ENCODE measurements around the gene ZNRF3.
A peak's percentile ranks its signal among the peaks of the same experiment; 100 is the strongest.
"Not testable (repeated sequence)": the region's sequence is repeated elsewhere in the genome, so short reads cannot be mapped to it uniquely, and the experiment has no call there.

The ZNRF3 gene

DNA sequence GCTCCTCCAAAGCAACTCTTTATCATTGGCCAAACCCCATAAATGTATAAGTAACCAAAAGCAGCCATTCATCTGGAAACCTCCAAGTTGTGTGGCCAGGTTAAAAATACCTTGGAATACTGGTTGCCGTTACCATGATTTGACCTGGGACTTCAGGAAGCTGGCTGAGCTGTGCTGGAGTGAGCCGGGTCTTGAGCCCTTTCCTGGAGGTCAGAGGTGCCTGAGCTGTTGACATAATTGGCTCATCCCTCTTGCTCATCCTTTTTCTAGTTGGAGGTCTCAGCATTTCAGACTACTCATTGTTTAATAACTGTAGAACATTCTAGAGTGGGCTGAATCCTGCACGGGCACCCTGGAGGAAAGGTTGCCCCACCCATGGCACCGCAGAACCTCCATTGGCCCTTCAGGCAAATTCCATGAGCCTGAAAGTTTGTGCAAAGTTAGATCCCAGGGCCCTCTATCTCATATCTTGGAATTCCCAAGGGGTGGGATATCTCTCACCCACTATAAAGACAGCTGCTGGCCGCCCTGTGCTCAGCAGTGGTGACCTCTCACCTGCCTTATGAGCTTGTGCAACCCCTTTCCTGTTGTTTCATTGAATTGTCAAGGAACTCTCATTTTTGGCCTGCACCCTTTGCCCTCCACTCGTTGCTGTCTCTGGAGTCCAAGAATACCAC, 101.2 kb downstream of the ZNRF3 start:
- no peak for DNase-seq (ENCODE audit: low read depth in 2 of 2)

DNA sequence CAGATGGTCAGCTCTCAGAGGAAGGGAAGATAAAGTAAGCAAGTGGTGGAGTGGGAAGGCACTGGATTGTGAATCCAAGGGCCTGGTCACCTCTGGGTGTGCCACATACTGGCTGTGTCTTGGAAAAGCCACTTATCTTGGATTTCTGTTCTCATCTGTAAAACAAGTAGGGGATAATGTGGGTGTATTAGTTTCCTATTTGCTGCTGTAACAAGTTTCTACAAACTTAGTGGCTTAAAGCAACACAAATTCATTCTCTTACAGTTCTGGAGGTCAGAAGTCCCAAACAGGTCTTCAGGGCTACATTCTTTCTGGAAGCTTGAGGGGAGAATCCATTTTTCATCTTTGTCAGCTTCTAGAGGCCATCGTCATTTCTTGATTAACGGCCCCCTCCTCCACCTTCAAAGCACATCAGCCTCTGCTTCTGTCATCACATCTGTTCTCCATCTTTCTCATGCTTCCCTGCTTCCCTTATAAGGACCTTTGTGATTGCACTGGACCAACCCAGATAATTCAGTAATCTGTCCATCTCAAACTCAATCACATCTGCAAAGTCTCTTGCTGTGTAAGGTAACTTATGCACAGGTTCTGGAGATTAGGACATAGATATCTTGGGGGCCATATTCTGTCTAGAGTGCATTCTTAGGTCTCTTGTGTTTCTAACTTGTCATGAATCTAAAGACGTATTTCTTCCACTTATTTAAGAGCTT, 102.4 kb downstream of the ZNRF3 start:
- no peak for DNase-seq (ENCODE audit: low read depth in 2 of 2)

DNA sequence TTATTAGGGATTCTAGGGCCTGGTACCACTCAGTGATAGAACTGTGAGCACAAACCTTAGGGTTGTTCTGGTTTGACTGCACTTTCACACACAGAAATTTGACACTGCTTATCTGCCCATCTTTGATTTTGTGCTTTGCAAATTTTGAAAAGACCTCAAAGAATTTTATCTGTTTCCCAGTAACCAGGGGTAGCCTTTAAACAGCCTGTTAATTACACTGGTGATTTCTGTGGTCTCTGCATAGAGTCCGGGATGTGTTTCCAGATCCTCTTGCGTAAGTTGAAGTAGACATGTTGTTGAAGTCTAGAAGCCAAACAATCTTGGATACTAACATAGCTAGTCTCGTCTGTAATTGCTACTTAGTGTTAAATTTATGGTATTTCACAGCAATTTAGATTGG, 103.0 kb downstream of the ZNRF3 start:
- no peak for DNase-seq (ENCODE audit: low read depth in 2 of 2)

DNA sequence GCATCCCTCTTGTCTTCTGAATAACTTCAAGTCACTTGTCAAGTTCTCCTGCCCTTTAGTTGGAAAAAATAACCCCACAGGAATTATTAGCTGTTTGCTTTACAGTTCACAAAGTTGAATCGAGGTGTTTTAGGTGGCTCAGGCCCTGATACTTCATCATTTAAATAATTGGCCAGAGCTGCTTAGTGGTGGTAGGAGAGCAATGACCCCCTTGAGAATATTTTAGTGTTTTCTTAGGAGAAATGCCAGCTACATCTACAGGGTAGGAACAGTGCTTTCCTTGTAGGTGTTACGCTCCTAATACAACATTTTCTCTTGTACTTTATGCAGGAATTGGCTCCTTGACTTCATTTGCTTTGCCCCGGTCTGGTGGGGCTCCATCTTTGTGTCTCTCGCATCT, 105.1 kb downstream of the ZNRF3 start:
- no peak for DNase-seq (ENCODE audit: low read depth in 2 of 2)

DNA sequence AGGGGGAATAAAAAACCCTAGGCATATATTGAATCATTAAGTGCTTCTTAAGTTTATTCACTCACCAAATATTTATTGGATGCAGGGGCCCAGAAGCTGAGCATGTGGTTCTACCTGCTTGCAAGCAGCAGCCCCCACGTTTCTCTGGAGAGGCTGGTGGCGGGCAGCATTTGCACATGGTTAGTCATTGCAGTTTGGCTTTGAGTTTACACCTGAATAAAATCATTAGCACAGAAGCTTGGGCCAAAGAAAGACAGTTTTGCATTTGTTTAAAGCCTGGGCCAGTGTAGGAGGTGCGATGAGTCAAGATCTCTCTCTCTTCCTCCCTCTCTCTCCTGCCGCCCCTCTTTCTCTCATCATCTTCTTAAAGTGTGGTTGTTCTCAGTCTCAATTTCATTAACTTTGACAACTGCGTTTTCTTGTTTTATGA, 105.7 kb downstream of the ZNRF3 start:
- DNase-seq (ENCODE audit: low read depth in 2 of 2): peak; percentile 26 to 38

DNA sequence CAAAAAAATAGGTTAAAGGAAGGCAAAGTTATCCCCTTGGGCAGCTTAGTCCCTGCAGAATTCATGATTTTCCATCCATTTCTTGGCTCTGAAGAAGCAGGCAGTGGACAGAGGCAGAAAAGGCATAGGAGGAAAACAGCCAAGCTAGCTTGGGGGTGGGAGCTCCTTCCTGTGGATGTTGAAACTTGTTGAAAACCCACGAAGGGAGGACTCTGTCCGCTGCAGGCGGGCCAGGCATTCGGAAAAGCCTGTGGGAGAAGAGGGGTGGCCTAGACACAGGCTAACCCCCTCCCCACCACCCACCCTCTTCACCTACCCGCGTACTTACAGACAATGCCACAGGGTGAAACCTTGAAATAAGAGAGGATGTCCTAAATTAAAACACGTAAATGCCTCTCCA, 106.1 kb downstream of the ZNRF3 start:
- DNase-seq (ENCODE audit: low read depth in 2 of 2): no peak

DNA sequence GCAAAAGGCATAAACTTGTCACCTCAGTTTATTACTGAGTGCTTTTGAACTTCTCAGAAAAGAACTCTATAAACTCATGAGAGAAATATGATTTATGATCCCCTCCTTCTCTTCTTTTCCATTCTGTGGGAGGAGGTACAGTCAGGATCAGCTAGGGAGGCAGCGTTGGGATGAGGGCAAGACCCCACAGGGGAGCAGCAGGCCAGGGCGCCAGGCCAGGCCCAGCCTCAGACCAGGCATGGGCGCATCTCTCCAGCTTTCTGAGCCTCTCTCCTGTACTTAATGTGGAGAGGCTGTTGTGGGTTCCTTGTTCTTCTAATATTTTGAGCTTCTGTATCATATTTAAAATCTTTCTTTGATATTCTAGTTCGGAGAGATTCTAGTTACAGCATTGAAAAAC, 106.5 kb downstream of the ZNRF3 start:
- no peak for DNase-seq (ENCODE audit: low read depth in 2 of 2)

DNA sequence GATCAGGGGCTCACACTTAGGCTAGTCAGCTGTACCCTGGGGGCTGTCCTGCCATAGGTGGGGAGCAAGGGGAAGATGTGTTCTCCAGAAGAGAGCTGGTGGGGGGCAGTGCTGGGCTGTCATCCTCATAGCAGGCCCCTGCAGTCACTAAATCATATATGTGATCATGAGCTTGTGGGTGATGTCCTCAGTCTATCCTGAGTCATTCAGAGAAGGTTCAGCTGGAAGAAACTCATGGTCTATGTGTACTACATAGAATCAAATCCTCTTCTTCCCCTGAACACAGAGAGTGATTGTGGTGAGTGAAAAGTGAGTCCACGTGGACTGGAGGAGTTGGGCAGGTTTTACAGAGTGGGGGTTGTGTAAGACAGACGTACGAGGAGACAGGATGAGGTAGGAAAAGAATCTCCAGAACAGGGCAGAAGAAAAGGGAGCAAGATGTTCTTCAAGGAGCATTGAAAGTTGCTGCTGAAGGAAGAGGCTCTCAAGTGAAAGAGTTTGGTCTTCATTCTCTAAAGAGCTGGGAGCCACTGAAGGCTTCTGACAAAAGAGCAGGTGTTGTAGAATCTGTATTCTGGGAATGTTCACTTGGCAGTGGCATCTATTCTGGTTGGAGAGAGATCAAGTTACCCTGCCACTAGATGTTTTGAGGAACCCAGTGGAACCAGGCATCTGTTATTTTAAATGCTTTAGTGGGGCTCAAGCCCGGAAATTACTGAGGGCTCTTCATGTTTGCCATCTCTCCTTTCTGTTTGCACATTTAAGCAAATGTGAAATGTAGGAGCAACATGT, 109.4 kb downstream of the ZNRF3 start:
- no peak for DNase-seq (ENCODE audit: low read depth in 2 of 2)

DNA sequence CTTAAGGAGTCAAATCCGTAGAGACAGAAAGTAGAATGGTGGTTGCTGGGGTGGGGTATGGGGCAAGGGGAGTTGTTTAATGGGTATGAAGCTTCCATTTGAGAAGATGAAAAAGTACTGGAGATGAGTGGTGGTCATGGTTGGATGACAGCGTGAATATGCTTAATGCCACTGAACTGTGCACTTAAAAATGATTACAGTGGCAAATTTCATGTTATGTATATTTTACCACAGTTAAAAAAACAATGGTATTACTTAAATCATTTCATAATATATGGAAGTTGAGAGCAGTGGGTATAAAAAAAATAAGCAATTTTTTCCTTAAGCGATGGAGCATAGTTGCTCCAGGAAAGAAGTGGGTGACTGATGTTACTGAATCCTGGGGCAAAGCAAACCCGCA, 111.2 kb downstream of the ZNRF3 start:
- DNase-seq (ENCODE audit: low read depth in 2 of 2): no peak

DNA sequence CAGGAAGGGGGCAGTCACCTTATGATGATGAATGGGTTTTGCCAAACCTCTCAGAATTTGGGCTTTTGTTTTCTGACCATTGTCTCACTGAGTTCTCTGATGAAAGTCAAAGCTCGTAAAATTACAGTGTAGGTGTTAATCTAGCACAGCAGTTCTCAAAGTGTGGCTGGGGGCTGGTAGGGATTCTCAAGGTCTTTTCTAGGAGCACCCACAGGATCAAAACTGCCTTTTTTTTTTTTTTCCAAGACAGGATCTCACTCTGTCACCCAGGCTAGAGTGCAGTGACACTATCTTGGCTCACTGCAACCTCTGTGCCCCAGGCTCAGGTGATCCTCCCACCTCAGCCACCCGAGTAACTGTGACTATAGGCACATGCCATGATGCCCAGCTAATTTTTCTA, 112.2 kb downstream of the ZNRF3 start:
- DNase-seq (ENCODE audit: low read depth in 2 of 2): no peak

DNA sequence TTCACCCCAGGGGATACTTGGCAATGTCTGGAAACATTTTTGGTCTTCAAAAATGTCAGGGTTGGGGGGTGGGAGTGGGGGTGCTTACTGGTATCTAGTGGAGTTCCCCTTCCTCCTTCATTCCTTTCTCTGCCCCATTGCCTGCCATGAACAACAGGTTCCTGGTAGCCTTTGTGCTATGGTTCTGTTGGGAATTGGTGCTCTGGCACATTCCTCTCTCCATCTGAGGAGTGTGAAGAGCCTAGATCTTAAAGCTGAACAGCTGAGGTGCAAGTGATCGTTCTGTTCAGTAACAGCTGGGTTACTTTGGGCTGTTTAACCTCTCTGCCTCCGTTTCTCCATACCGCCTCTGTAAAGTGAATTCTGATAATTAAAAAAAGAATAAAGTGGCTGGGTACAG, 114.0 kb downstream of the ZNRF3 start:
- no peak for DNase-seq (ENCODE audit: low read depth in 2 of 2)

DNA sequence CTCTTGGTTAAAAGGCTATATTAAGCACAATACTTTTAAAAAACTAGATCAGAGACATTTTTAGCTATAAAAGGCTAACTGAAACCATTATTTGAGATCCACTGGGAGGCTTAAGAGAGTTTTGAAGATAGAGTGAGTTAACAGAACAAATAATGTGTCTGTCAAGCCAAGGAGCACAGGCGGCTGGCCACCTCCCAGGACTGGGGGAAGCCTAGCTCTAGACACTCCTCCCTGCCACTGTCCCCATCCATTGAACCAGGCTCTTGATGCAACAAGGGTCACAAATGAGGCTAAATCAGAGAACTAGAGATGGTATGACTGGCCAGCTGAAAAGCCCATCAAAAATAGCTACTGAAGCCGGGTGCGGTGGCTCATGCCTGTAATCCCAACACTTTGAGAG, 115.3 kb downstream of the ZNRF3 start:
- no peak for DNase-seq (ENCODE audit: low read depth in 2 of 2)

DNA sequence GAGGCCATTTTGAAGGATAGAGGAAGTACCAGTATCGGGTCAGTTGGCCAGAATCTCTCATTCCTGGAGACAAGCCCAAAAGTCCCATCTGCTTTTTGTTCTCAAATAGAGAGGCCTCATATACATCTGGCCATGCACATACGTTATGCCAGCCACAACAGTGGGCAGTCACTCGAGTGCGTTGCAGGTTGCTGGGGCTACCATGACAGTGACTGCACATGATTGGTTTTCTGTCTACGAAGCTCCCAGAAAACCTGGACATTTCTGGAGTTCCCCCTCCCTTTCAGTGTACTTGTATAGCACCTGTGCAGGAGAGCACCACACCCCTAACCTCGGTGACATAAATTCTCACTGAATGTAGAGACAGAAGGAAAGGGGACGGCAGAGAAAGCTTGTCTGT, 116.1 kb downstream of the ZNRF3 start:
- no peak for DNase-seq (ENCODE audit: low read depth in 2 of 2)

DNA sequence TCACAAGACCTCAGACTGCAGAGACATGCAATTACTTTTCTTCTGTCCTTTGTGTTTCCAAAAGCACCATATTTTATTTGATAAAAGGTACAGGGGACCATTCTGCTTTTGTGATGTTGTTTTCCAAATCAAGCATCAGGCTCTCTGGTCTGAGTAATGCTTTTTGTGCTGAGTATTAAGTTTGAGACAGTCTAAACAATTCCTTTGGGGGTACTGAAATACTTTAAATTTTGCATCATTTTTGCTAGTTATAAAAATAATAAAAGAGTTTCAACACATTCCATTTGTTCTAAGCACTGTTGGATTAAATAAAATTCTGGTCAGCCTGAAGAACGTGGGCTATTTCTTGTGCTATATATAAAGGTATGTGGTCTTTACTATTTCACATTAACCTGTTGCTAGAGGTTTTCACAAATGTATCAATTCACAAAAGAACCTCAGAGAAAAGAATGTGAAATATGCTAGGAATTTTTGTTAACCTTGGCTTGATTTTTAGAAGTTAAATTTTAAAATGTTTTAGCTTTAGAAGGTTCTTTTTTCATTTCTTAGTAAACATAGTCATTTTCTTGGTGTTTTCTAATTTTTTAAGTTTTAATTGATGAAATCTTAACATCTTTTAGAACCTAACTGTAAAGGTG, 116.7 kb downstream of the ZNRF3 start:
- DNase-seq (ENCODE audit: low read depth in 2 of 2): no peak

DNA sequence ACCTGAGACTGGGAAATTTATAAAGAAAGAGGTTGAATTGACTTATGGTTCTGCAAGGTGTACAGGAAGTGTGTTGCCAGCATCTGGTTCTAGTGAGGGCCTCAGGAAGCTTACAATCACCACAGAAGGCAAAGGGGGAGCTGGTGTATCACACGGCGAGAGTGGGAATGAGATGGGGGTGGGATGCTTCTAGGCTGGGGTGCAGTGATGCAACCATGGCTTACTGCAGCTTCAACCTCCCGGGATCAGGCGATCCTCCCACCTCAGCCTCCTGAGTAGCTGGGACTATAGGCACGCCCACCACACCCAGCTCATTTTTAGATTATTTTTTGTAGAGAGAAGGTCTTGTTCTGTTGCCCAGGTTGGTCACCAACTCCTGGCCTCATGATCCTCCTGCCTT, 117.3 kb downstream of the ZNRF3 start:
- DNase-seq (ENCODE audit: low read depth in 2 of 2): no peak

DNA sequence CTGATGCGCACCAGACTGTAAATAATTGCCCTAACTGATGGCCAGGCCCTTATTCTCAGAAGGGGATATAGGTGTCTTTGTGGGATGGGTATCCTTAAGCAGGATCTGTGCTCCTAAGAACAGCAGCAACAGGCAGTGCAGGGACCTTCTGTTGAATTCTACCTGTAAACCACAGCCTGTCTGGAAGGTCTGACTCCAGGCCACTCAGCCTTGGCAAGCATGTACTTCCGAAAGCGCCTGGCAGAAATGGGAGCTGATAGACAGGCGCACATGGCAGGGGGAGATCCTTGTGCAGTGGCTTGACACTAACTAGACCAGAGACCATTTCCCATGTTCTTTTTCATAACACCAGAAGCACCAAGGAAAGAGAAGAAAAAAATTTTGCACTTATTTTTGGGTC, 119.2 kb downstream of the ZNRF3 start:
- no peak for DNase-seq (ENCODE audit: low read depth in 2 of 2)

DNA sequence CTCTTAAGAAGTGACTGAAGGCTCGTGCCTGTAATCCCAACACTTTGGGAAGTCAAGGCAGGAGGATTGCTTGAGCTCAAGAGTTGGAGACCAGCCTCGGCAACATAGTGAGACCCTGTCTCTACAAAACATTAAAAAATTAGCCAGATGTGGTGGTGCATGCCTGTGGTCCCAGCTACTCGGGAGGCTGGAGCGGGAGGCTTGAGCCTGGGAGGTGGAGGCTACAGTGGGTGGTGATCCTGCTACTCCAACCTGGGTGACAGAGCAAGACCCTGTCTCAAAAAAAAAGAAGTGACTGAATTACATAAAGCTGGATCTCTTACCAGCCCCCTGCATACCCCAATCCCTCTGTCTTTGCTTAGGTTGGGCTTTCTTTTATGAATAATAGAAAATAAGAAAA, 120.2 kb downstream of the ZNRF3 start:
- no peak for DNase-seq (ENCODE audit: low read depth in 2 of 2)

DNA sequence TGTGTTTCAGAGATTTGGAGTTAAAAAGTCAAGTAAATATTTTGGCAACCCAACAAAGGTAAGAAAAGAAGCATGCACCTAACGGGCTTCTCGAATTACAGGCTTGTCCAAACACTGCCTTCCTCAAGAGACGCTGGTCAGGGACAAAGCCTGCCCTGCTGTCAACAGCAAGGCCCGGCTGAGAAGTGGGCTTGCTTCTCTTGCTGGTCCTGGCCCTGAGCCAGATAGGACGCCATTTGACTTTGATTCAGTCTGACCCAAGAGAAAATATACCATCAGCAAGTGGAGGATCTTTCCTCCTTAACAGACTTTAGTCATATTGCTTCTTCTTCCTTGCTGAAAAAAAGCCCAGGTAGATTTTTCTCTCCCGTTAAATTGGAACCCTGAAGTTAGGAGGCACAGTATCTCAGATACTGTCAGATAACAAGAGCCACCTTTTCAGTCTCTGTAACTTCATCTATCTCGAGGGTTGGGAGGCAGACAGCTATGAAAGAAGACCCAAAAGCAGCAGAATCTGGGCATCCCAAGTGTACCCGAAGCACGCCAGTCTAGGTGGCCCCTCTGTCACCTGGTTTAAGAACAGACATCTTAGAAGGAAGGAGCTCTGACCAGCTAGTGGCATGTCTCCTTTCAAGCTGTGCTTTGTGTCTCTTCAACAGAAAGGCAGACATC, 120.7 kb downstream of the ZNRF3 start:
- DNase-seq (ENCODE audit: low read depth in 2 of 2): no peak

DNA sequence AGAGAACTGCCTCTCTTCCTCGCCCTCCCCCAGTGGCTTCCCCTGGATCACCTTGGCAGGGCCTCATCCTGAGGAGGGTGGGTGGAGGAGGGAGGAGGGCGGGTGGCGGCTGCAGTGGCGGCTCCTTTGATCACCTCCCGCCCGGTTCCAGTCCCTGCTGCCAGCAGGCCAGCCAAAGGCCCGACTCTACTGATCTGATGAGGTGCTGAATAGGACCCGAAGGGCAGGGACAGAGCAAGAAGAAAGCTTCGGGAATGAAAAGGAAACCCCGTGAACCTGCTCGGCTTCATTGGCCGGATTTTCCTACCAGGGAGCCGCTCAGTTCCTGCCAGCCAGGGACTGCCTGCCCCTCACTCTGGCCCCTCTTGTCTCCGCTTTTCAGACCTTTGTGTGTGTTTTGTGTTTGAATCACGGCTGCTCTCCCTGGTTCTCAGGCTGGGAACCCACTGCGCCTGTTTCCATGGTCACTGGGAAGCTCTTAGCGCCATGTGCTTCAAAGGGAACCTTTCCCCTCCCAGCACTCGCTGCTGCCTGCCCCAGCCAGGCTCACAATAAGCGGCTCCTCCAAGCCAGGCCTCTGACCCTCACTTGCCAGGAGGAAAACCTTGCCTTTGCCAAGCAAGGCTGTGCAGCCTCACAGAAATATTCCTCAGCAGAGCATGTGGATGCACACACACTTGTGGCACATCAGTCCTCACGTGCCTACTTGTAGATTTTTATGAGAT, 121.4 kb downstream of the ZNRF3 start:
- no peak for DNase-seq (ENCODE audit: low read depth in 2 of 2)

DNA sequence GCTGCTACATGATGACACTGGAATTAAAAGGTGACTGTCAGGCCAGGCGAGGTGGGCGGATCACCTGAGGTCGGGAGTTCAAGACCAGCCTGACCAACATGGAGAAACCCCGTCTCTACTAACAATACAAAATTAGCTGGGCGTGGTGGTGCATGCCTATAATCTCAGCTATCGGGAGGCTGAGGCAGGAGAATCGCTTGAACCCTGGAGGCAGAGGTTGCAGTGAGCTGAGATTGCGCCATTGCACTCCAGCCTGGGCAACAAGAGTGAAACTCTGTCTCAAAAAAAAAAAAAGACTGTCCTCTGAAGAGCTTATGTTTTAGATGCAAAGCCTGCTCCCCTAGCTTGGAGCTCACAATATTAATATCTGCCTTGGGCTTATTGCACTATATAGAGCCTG, 122.4 kb downstream of the ZNRF3 start:
- DNase-seq (ENCODE audit: low read depth in 2 of 2): not testable (repeated sequence)

DNA sequence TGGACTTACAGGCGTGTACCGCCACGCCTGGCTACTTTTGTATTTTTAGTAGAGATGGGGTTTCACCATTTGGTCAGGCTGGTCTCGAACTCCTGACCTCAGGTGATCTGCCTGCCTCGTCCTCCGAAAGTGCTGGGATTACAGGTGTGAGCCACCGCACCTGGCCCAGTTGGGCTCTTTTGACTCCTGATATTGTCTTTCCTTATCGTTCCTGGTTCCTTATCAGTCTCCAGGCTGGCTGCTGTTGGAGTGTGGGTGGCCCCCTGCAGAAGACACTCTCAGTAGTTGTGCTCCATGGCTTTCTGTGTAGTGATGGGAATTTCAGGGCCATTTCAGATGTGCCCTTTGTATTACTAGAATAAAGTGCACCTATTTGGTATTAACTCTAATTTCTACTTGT, 123.0 kb downstream of the ZNRF3 start:
- DNase-seq (ENCODE audit: low read depth in 2 of 2): no peak
